Right atrium auricular region (tissue), 2 donors: ENCODE data around the gene CUL4A. TPM values are rescaled to one million over a fixed set of nuclear protein-coding genes. Genes with fewer than 3 reads are reported as not detected.
A peak's percentile ranks its signal among the peaks of the same experiment; 100 is the strongest.

ENCODE experiments used
- DNase-seq: peaks from one replicate; pipeline ENCODE4 v3.0.0-alpha.2; 2019; ENCODE audit warnings: low spot score
- H3K27ac ChIP-seq, 2 donors: fragments of 200-600 bp; sonication (generic); 1 replicate in 1 of 2; 2 replicates in 1 of 2; pipeline ENCODE4 v1.5.1; 2016 to 2019
- H3K27me3 ChIP-seq, 2 donors: fragments of 200-600 bp; sonication (generic); one replicate each; pipeline versions ENCODE4 v1.5.1 to v1.6.0; 2017 to 2019
- H3K36me3 ChIP-seq: fragments of 200-600 bp; sonication (generic); one replicate; pipeline ENCODE4 v1.5.1; 2016
- H3K4me1 ChIP-seq, 2 donors: fragments of 200-600 bp; sonication (generic); one replicate each; pipeline versions ENCODE4 v1.5.1 to v1.6.0; 2017 to 2019
- H3K4me3 ChIP-seq, 2 donors: fragments of 200-600 bp; sonication (generic); 1 replicate in 1 of 2; 2 replicates in 1 of 2; pipeline ENCODE4 v1.5.1; 2017 to 2019; ENCODE audit warnings: mild to moderate bottlenecking in 1 of 2, moderate library complexity in 1 of 2
- H3K9me3 ChIP-seq, 2 donors: fragments of 200-600 bp; sonication (generic); one replicate each; pipeline ENCODE4 v1.5.1; 2019
- CTCF ChIP-seq, 2 donors: fragments of 200-600 bp; sonication (generic); IDR thresholded peaks; one replicate each; pipeline ENCODE4 v1.5.1; 2019; ENCODE audit warnings: antibody characterized with exemption in 2 of 2
- total RNA-seq, 2 donors: library from RNA; depleted of rRNA; stranded (reverse); fragments of >200 nt; gene quantifications; one replicate each; pipeline ENCODE4 v1.1.0, GENCODE V29; 2016

CUL4A gene
- total RNA-seq, 2 donors from 2014 or later, result 76.5 to 435 TPM

- Histone ChIP-seq H3K4me1 (no peaks in the 10 kb centered on the region), H3K27me3 (no peaks in the 10 kb centered on the region), H3K27ac (peak overlapping the region; percentile 54 to 70), H3K4me3 (no peak overlapping the region), H3K36me3 (peaks cover 19% of the 10 kb centered on the region), H3K9me3 (no peaks in the 10 kb centered on the region)
- TF ChIP-seq CTCF (IDR thresholded peaks at IDR 0.05), result no peak
- DNase-seq, result no peak
These were observed 39.8 kb upstream of the CUL4A start for GRCh38 chr13:113169277-113170272.

GRCh38 chr13:113170511-113170910, 38.9 kb upstream of the CUL4A start:
- no peaks in the 10 kb centered on the region for H3K9me3 ChIP-seq
- no peaks in the 10 kb centered on the region for H3K4me1 ChIP-seq
- H3K27ac ChIP-seq, result no peak overlapping the region
- no peak for DNase-seq
- H3K4me3 ChIP-seq, result no peak overlapping the region
- TF ChIP-seq CTCF (IDR thresholded peaks at IDR 0.05), result no peak
- H3K27me3 ChIP-seq, result no peaks in the 10 kb centered on the region
- H3K36me3 ChIP-seq, result peaks cover 29% of the 10 kb centered on the region

GRCh38 chr13:113171250-113172125, 37.9 kb upstream of the CUL4A start:
- H3K36me3 ChIP-seq, result peaks cover 38% of the 10 kb centered on the region
- H3K9me3 ChIP-seq, result no peaks in the 10 kb centered on the region
- H3K4me3 ChIP-seq, result no peak overlapping the region
- H3K4me1 ChIP-seq, result no peaks in the 10 kb centered on the region
- TF ChIP-seq CTCF (IDR thresholded peaks at IDR 0.05), result no peak
- no peak overlapping the region for H3K27ac ChIP-seq
- no peaks in the 10 kb centered on the region for H3K27me3 ChIP-seq
- DNase-seq, result no peak

GRCh38 chr13:113172419-113172926, 36.9 kb upstream of the CUL4A start:
- no peak overlapping the region for H3K27ac ChIP-seq
- no peak for TF ChIP-seq CTCF (IDR thresholded peaks at IDR 0.05)
- no peaks in the 10 kb centered on the region for H3K4me1 ChIP-seq
- H3K9me3 ChIP-seq, result no peaks in the 10 kb centered on the region
- H3K27me3 ChIP-seq, result no peaks in the 10 kb centered on the region
- peaks cover 48% of the 10 kb centered on the region for H3K36me3 ChIP-seq
- no peak for DNase-seq
- H3K4me3 ChIP-seq, result no peak overlapping the region

- peaks cover 71% of the 10 kb centered on the region for H3K36me3 ChIP-seq
- H3K27ac ChIP-seq, result no peak overlapping the region
- no peak for TF ChIP-seq CTCF (IDR thresholded peaks at IDR 0.05)
- H3K4me3 ChIP-seq, result no peak overlapping the region
- DNase-seq, result no peak
- H3K4me1 ChIP-seq, result peaks cover 0 to 23% of the 10 kb centered on the region in 2 donors
- no peaks in the 10 kb centered on the region for H3K9me3 ChIP-seq
- H3K27me3 ChIP-seq, result no peaks in the 10 kb centered on the region
These were observed 33.1 kb upstream of the CUL4A start for GRCh38 chr13:113176280-113176679.
